VCaP (cell line): ENCODE measurements around the gene CIT.

Source experiments
- H3K27ac ChIP-seq: fragments of 450-650 bp; 2 replicates; pipeline ENCODE4 v1.5.1; 2017
- CTCF ChIP-seq: fragments of 450-650 bp; conservative IDR thresholded peaks from 2 replicates; pipeline ENCODE4 v1.5.1; 2017; ENCODE audit warnings: mild to moderate bottlenecking, moderate library complexity

CIT gene

GRCh38 chr12:119699199-119699760 lies 177.8 kb downstream of the CIT start:
- no peak overlapping the region for H3K27ac ChIP-seq
- no peak for TF ChIP-seq CTCF

GRCh38 chr12:119696943-119697342 lies 180.2 kb downstream of the CIT start:
- no peak for TF ChIP-seq CTCF
- no peak overlapping the region for H3K27ac ChIP-seq

- peak; percentile 75 for TF ChIP-seq CTCF
- H3K27ac ChIP-seq = peak overlapping the region; percentile 82
Measured at GRCh38 chr12:119695034-119695433, 182.1 kb downstream of the CIT start.

GRCh38 chr12:119694111-119694510 lies 183.0 kb downstream of the CIT start:
- H3K27ac ChIP-seq = peak overlapping the region; percentile 82
- no peak for TF ChIP-seq CTCF

GRCh38 chr12:119693511-119693910 lies 183.6 kb downstream of the CIT start:
- TF ChIP-seq CTCF = no peak
- peak overlapping the region; percentile 82 for H3K27ac ChIP-seq

GRCh38 chr12:119692997-119693396 lies 184.1 kb downstream of the CIT start:
- TF ChIP-seq CTCF = no peak
- peak overlapping the region; percentile 82 for H3K27ac ChIP-seq

GRCh38 chr12:119692410-119692809 lies 184.7 kb downstream of the CIT start:
- TF ChIP-seq CTCF = no peak
- H3K27ac ChIP-seq = peak overlapping the region; percentile 82
